ENCODE results near the gene CTNNAL1.

- TF ChIP-seq CTCF (conservative IDR thresholded peaks at IDR 0.05; ENCODE audit: low read depth, low read length): no peak
- no peak for TF ChIP-seq EZH2 (IDR thresholded peaks at IDR 0.05; ENCODE audit: borderline replicate concordance, low read depth, low read length, poor library complexity, severe bottlenecking)
Measured at GRCh38 chr9:109037946-109038715, 24.8 kb upstream of the CTNNAL1 start.

Data from A673 (cell line).